ENCODE results near the gene ZBTB33. TPM values are rescaled to one million over a fixed set of nuclear protein-coding genes. Genes with fewer than 3 reads are reported as not detected.

ZBTB33 gene
- total RNA-seq, 1 experiment from 2014 or later, result 29.0 TPM

GRCh38 chrX:120274958-120275357 is 24.3 kb downstream of the ZBTB33 start:
- no peaks in the 10 kb centered on the region for H3K79me2 ChIP-seq (ENCODE audit: low read depth)
- POLR2A ChIA-PET (ENCODE audit: unreplicated experiment), result no interaction called here
- no peaks in the 10 kb centered on the region for H3K9me3 ChIP-seq (ENCODE audit: insufficient read depth, low read depth)
- no peaks in the 10 kb centered on the region for H3F3A ChIP-seq (ENCODE audit: insufficient read depth, low read depth)
- BruUV-seq (replicated peaks), result no TSS peak
- no peak overlapping the region for H3K27ac ChIP-seq
- no peaks in the 10 kb centered on the region for H3K4me1 ChIP-seq (replicated peaks; ENCODE audit: insufficient read depth)
- CTCF ChIA-PET, result no interaction called here
- no peaks in the 10 kb centered on the region for H3K9me2 ChIP-seq (ENCODE audit: insufficient read depth)
- no peaks in the 10 kb centered on the region for H4K20me1 ChIP-seq (ENCODE audit: insufficient read depth)
- no peak overlapping the region for H2AFZ ChIP-seq
- no peak overlapping the region for H3K4me3 ChIP-seq
- DNase-seq, result no peak
- intact Hi-C loops (cut with micrococcal nuclease; ENCODE audit: unreplicated experiment), result no loop called here
- no peak for TF ChIP-seq EZH2 (IDR thresholded peaks at IDR 0.05; ENCODE audit: low read depth)
- TF ChIP-seq, protein P1, sequence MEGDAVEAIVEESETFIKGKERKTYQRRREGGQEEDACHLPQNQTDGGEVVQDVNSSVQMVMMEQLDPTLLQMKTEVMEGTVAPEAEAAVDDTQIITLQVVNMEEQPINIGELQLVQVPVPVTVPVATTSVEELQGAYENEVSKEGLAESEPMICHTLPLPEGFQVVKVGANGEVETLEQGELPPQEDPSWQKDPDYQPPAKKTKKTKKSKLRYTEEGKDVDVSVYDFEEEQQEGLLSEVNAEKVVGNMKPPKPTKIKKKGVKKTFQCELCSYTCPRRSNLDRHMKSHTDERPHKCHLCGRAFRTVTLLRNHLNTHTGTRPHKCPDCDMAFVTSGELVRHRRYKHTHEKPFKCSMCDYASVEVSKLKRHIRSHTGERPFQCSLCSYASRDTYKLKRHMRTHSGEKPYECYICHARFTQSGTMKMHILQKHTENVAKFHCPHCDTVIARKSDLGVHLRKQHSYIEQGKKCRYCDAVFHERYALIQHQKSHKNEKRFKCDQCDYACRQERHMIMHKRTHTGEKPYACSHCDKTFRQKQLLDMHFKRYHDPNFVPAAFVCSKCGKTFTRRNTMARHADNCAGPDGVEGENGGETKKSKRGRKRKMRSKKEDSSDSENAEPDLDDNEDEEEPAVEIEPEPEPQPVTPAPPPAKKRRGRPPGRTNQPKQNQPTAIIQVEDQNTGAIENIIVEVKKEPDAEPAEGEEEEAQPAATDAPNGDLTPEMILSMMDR (conservative IDR thresholded peaks at IDR 0.05), result no peak
- H3K27me3 ChIP-seq (ENCODE audit: insufficient read depth, low read depth), result no peaks in the 10 kb centered on the region
- H3K4me2 ChIP-seq, result no peak overlapping the region
- no peaks in the 10 kb centered on the region for H3K36me3 ChIP-seq (ENCODE audit: low read depth)

GRCh38 chrX:120281021-120281624 is 30.5 kb downstream of the ZBTB33 start:
- TF ChIP-seq, protein P1 (conservative IDR thresholded peaks at IDR 0.05), result no peak
- TF ChIP-seq EZH2 (IDR thresholded peaks at IDR 0.05; ENCODE audit: low read depth), result no peak
- DNase-seq, result no peak
- no peak overlapping the region for H3K27ac ChIP-seq
- H3F3A ChIP-seq (ENCODE audit: insufficient read depth, low read depth), result no peaks in the 10 kb centered on the region
- H3K9me2 ChIP-seq (ENCODE audit: insufficient read depth), result no peaks in the 10 kb centered on the region; the same call in 1 of the 2 replicates
- no peaks in the 10 kb centered on the region for H3K9me3 ChIP-seq (ENCODE audit: insufficient read depth, low read depth)
- H2AFZ ChIP-seq, result no peak overlapping the region
- intact Hi-C loops (cut with micrococcal nuclease; ENCODE audit: unreplicated experiment), result no loop called here
- no peak overlapping the region for H3K4me2 ChIP-seq
- ChIA-PET POLR2A (ENCODE audit: unreplicated experiment) (no interaction called here), CTCF (no interaction called here)
- no peaks in the 10 kb centered on the region for H4K20me1 ChIP-seq (ENCODE audit: insufficient read depth)
- BruUV-seq (replicated peaks), result no TSS peak
- H3K79me2 ChIP-seq (ENCODE audit: low read depth), result no peaks in the 10 kb centered on the region
- no peaks in the 10 kb centered on the region for H3K27me3 ChIP-seq (ENCODE audit: insufficient read depth, low read depth)
- H3K36me3 ChIP-seq (ENCODE audit: low read depth), result no peaks in the 10 kb centered on the region
- 0 out of 2 replicates have a peak, but pooled peaks cover 5% of the 10 kb centered on the region for H3K4me1 ChIP-seq (replicated peaks; ENCODE audit: insufficient read depth)
- H3K4me3 ChIP-seq, result no peak overlapping the region

DNA sequence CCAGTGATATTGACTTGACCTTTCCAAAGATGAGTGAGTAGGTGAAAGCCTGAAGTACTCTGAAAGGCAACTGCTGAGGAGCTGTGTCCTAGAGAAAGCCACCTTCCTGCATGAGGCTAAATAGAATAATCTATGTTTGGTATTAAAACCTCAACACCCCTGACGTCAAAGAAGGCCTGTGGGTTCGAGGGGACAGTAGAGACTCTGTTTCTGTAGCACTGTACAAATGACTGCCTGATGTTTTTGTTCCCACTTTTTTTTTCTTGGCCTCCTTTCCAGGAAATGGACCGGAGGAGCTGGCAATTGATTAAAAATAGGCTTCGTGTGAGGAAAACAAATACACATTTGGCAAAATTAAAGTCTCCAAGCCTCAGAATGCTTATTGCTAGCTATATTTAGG is 31.1 kb downstream of the ZBTB33 start:
- H2AFZ ChIP-seq, result no peak overlapping the region
- no peaks in the 10 kb centered on the region for H3K79me2 ChIP-seq (ENCODE audit: low read depth)
- no peaks in the 10 kb centered on the region for H4K20me1 ChIP-seq (ENCODE audit: insufficient read depth)
- H3K27me3 ChIP-seq (ENCODE audit: insufficient read depth, low read depth), result no peaks in the 10 kb centered on the region
- H3K4me1 ChIP-seq (replicated peaks; ENCODE audit: insufficient read depth), result 0 out of 2 replicates have a peak, but pooled peaks cover 5% of the 10 kb centered on the region
- H3K36me3 ChIP-seq (ENCODE audit: low read depth), result no peaks in the 10 kb centered on the region
- intact Hi-C loops (cut with micrococcal nuclease; ENCODE audit: unreplicated experiment), result no loop called here
- H3K9me3 ChIP-seq (ENCODE audit: insufficient read depth, low read depth), result no peaks in the 10 kb centered on the region
- H3F3A ChIP-seq (ENCODE audit: insufficient read depth, low read depth), result no peaks in the 10 kb centered on the region
- BruUV-seq (replicated peaks), result no TSS peak
- POLR2A ChIA-PET (ENCODE audit: unreplicated experiment), result no interaction called here
- DNase-seq, result no peak
- H3K4me2 ChIP-seq, result no peak overlapping the region
- no peaks in the 10 kb centered on the region; the same call in 1 of the 2 replicates for H3K9me2 ChIP-seq (ENCODE audit: insufficient read depth)
- CTCF ChIA-PET, result no interaction called here
- H3K27ac ChIP-seq, result no peak overlapping the region
- H3K4me3 ChIP-seq, result no peak overlapping the region
- TF ChIP-seq EZH2 (IDR thresholded peaks at IDR 0.05; ENCODE audit: low read depth), result no peak
- TF ChIP-seq, protein P1 (conservative IDR thresholded peaks at IDR 0.05), result no peak
